GM21528 (cell line): ENCODE data around the gene SDHAF4.
"Not testable (repeated sequence)": the region's sequence is repeated elsewhere in the genome, so short reads cannot be mapped to it uniquely, and the experiment has no call there.

Source experiments
- ATAC-seq: cut with Tn5 transposase; IDR thresholded peaks from one replicate; pipeline ENCODE4 v1.9.1; 2021; ENCODE audit warnings: mild to moderate bottlenecking, moderate library complexity; ENCODE audit not compliant: unreplicated experiment, low FRiP score

Gene SDHAF4

GRCh38 chr6:70590400-70590799 lies 23.7 kb downstream of the SDHAF4 start:
- ATAC-seq: no peak

- ATAC-seq: no peak
Measured at GRCh38 chr6:70592391-70593117, 25.8 kb downstream of the SDHAF4 start.

GRCh38 chr6:70593118-70593486 lies 26.4 kb downstream of the SDHAF4 start:
- no peak for ATAC-seq

- ATAC-seq: no peak
Measured at GRCh38 chr6:70599187-70599586, 32.5 kb downstream of the SDHAF4 start.

GRCh38 chr6:70601014-70601413 lies 34.3 kb downstream of the SDHAF4 start:
- no peak for ATAC-seq

- no peak for ATAC-seq
Measured at GRCh38 chr6:70604254-70604653, 37.5 kb downstream of the SDHAF4 start.

GRCh38 chr6:70607371-70607770 lies 40.6 kb downstream of the SDHAF4 start:
- ATAC-seq: not testable (repeated sequence)

- ATAC-seq: not testable (repeated sequence)
Measured at GRCh38 chr6:70609181-70609580, 42.5 kb downstream of the SDHAF4 start.

- ATAC-seq: no peak
Measured at GRCh38 chr6:70616728-70617260, 50.1 kb downstream of the SDHAF4 start.

GRCh38 chr6:70620746-70621145 lies 54.0 kb downstream of the SDHAF4 start:
- ATAC-seq: no peak

- ATAC-seq: no peak
Measured at GRCh38 chr6:70622461-70622860, 55.7 kb downstream of the SDHAF4 start.

- no peak for ATAC-seq
Measured at GRCh38 chr6:70625436-70625835, 58.7 kb downstream of the SDHAF4 start.

- ATAC-seq: no peak
Measured at GRCh38 chr6:70627500-70628254, 60.9 kb downstream of the SDHAF4 start.

GRCh38 chr6:70629929-70630328 lies 63.2 kb downstream of the SDHAF4 start:
- ATAC-seq: no peak

GRCh38 chr6:70633870-70634269 lies 67.1 kb downstream of the SDHAF4 start:
- ATAC-seq: no peak

GRCh38 chr6:70636596-70636995 lies 69.9 kb downstream of the SDHAF4 start:
- ATAC-seq: no peak

GRCh38 chr6:70638468-70638867 lies 71.7 kb downstream of the SDHAF4 start:
- no peak for ATAC-seq
